OCI-LY3 (cell line): ENCODE data around the gene CHM.

Experiments used
- EZH2phosphoT487 ChIP-seq: fragments of 200-600 bp; shearing (Covaris generic); IDR thresholded peaks from 2 replicates; pipeline ENCODE4 v1.6.1; 2018; ENCODE audit warnings: antibody characterized with exemption, mixed run types, low read depth
- TF ChIP-seq, protein P1 (sequence below): fragments of 200-600, 300-600 bp; sonication (generic); IDR thresholded peaks from 2 replicates; pipeline ENCODE4 v1.5.1; 2014; ENCODE audit warnings: antibody characterized with exemption, low read length, low read depth

DNA sequence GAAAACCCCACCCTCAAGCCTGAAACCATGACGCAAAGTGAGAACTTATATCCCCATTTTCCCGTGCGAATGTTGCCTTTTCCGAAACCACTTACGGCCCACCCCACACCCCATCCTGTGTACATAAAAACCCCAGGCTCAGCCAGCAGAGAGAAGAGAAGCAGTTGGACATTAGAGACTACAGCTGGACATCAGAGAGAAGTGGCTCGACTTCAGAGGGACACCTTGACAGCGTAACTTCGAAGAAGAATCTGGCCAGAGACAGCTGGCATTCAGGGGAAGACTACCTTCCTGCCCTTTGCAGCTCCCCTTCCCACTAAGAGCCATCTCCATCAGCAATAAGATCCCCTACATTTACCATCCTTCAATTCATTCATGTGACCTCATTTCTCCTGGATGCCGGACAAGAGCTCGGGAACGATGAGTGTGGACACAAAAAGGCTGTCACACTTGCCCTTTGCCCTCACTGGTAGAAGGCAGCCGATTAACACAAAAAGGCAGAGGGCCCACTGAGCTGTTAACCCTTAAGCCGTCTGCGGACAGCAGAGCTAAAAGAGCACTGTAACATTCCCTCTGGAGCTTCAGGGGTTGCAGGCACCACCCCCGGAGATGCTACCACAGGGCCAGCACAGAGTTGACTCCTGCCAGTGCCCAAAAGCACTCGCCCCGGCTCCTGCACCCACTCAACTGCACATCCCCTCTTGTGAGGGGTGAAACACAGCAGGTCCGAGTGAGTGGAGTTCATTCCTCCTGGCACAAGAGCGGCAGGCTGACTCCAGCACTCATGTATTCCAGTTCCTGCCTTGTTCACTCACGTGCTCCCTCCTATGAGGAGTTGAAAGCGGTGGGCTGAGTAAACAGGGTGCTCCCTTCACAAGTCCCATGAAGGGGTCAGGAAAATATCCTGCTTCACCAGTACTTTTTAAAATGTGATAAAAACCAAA lies 7.5 kb downstream of the CHM start:
- TF ChIP-seq, protein P1, sequence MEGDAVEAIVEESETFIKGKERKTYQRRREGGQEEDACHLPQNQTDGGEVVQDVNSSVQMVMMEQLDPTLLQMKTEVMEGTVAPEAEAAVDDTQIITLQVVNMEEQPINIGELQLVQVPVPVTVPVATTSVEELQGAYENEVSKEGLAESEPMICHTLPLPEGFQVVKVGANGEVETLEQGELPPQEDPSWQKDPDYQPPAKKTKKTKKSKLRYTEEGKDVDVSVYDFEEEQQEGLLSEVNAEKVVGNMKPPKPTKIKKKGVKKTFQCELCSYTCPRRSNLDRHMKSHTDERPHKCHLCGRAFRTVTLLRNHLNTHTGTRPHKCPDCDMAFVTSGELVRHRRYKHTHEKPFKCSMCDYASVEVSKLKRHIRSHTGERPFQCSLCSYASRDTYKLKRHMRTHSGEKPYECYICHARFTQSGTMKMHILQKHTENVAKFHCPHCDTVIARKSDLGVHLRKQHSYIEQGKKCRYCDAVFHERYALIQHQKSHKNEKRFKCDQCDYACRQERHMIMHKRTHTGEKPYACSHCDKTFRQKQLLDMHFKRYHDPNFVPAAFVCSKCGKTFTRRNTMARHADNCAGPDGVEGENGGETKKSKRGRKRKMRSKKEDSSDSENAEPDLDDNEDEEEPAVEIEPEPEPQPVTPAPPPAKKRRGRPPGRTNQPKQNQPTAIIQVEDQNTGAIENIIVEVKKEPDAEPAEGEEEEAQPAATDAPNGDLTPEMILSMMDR, result no peak
- no peak for TF ChIP-seq EZH2phosphoT487
